GM19023 (cell line): ENCODE results near the gene UNC50.

Source experiments
- ATAC-seq: cut with Tn5 transposase; IDR thresholded peaks from one replicate; pipeline ENCODE4 v1.9.1; 2021; ENCODE audit warnings: mild to moderate bottlenecking, moderate library complexity; ENCODE audit not compliant: unreplicated experiment

Gene UNC50

GRCh38 chr2:98608116-98608961 lies at the start of gene UNC50, which contains the start of gene COA5:
TSS of gene UNC50 (plus strand) at chr2:98608589. CDS start at chr2:98609760, 1,171 bp downstream.
TSS of gene COA5 (minus strand) at chr2:98608512. CDS start at chr2:98608405, 107 bp downstream.
- ATAC-seq: peak; percentile 92

GRCh38 chr2:98558852-98559530 lies 49.4 kb upstream of the UNC50 start:
- ATAC-seq: no peak

- no peak for ATAC-seq
Measured at GRCh38 chr2:98559581-98559980, 48.8 kb upstream of the UNC50 start.

- no peak for ATAC-seq
Measured at GRCh38 chr2:98560256-98560771, 48.1 kb upstream of the UNC50 start.

- ATAC-seq: no peak
Measured at GRCh38 chr2:98561018-98561417, 47.4 kb upstream of the UNC50 start.

GRCh38 chr2:98561902-98562695 lies 46.3 kb upstream of the UNC50 start:
- no peak for ATAC-seq

- ATAC-seq: no peak
Measured at GRCh38 chr2:98563394-98563793, 45.0 kb upstream of the UNC50 start.

GRCh38 chr2:98564541-98565132 lies 43.8 kb upstream of the UNC50 start:
- no peak for ATAC-seq

- ATAC-seq: no peak
Measured at GRCh38 chr2:98565286-98565860, 43.0 kb upstream of the UNC50 start.

- ATAC-seq: no peak
Measured at GRCh38 chr2:98565941-98566340, 42.4 kb upstream of the UNC50 start.

- no peak for ATAC-seq
Measured at GRCh38 chr2:98568161-98568956, 40.0 kb upstream of the UNC50 start.

GRCh38 chr2:98569197-98569793 lies 39.1 kb upstream of the UNC50 start:
- ATAC-seq: no peak

- ATAC-seq: no peak
Measured at GRCh38 chr2:98569915-98570314, 38.5 kb upstream of the UNC50 start.

GRCh38 chr2:98570356-98570755 lies 38.0 kb upstream of the UNC50 start:
- no peak for ATAC-seq

- ATAC-seq: no peak
Measured at GRCh38 chr2:98571121-98571701, 37.2 kb upstream of the UNC50 start.

GRCh38 chr2:98571796-98572195 lies 36.6 kb upstream of the UNC50 start:
- no peak for ATAC-seq

GRCh38 chr2:98572211-98572610 lies 36.2 kb upstream of the UNC50 start:
- ATAC-seq: no peak

GRCh38 chr2:98572676-98573075 lies 35.7 kb upstream of the UNC50 start:
- ATAC-seq: no peak

GRCh38 chr2:98573426-98573825 lies 35.0 kb upstream of the UNC50 start:
- no peak for ATAC-seq
